Activated T-cell treated with anti-CD3 and anti-CD28 coated beads for 24 hours (primary cell): ENCODE data around the gene RBPJ.
A peak's percentile ranks its signal among the peaks of the same experiment; 100 is the strongest.
"Not testable (repeated sequence)": the region's sequence is repeated elsewhere in the genome, so short reads cannot be mapped to it uniquely, and the experiment has no call there.

Experiments used
- DNase-seq: peaks from one replicate; pipeline ENCODE4 v3.0.0-alpha.2; 2020; ENCODE audit warnings: low read depth

Gene RBPJ

DNA sequence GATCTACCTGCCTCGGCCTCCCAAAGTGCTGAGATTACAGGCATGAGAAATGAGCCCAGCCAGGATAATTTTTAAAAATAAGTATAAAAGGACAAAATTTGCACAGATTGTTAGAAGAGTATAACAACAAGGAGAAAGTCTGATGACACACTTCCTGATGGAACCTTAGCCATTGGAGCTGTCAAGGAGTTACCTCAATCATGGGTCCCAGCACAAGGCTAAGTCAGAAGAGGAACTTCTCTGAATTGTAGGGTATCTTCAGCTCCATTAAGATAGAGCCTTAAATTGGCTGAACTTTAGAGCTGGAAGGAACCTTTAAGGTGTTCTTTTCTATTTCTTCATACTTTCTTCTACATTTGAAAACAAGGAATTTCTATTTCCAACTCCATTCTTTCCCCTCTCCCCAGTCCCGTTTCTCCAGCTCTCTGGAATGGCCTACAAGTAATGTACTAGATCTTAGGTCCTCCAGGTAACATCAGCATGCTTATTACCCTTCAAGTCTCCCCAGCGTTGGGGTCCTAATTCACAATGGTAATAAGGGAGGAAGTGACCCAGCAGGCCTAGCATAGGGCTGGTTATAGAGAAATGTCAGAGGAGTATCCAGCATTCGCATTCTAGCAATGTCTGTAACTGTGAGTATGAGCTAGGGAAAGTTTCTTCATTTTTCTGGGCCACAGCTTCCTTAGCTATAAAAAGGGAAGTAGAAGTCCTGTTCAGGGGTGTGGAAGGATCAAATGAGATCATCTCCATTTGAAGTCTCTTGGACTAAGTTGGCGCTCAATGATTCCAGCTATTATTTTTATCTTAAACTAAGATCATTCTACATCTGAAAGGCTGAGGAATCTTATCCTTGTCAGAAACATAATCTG is 18.5 kb upstream of the RBPJ start:
- no peak for DNase-seq

GRCh38 chr4:26303008-26303407 is 17.8 kb upstream of the RBPJ start:
- DNase-seq: no peak

DNA sequence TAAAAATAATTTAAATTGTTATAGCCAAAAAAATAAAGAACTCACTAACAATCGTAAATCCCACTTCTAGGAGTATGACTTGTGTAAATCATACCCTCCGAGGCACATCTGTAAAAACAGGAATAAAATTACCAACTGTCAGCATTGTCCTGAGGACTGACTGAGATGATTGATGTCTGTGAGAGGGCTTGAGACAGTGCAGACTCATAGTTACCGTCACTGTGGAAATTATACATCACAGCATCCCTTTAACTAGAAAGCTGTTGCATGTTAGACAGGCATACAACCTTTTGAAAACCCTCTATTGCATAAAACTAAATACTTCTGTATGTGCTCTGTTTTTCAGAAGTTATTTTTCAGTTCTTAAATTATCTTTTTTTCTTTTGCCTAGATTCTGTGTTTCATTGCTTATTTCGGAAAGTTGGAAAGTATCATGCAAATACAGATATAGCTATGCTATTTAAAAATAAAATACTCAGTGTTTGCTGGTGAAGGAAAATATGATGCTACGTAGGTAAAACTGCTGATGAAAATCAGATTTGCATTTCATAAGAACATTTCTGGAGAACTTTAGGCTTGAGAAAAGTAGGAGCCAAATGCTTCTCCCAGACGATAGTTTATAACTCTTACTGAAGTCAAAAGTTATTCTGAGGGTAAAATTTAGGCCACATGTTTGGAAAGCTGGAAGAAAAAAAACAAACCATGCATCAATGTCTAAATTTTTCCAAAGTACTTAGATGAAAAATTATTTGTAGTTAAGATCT is 13.6 kb upstream of the RBPJ start:
- no peak for DNase-seq

DNA sequence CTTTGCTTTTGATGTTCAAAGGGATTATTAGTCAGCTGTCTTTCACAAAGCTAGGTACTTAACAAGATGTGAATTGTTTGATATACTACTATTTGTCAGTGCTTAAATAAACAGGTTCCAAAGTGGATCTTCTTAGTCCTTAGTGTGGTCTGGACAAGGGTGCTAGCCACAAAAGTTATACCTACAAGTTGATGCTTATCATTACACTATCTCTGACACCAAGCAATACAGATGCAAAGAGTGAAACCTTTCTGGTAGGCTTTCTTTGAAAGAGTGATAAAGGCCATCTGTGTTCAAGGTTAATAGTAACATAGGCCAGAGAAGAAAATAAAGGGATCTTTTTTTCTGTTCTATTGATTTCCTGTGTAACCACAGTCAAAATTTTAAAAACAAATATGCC is 12.2 kb upstream of the RBPJ start:
- DNase-seq: no peak

DNA sequence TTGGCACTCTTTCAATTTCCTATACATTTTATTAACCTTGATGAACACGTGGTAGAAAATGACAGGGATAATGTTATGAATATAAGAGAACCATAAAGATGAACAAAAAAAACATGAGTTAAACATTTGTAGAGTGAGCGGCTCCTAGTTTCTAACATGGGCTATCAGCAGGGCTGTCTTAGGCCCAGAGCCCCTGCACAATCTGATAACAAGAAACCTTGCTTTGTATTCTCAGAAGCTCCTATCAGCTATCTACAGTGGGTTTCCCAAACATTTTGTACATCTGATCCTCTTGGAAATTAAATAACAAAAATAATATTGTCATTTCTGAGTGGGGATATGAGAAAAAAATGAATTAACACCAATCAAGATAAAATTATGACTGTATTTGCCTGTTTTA is 10.6 kb upstream of the RBPJ start:
- no peak for DNase-seq

GRCh38 chr4:26311633-26312032 is 9.2 kb upstream of the RBPJ start:
- no peak for DNase-seq

GRCh38 chr4:26315316-26315932 is 5.4 kb upstream of the RBPJ start:
- not testable (repeated sequence) for DNase-seq

GRCh38 chr4:26317766-26318165 is 3.0 kb upstream of the RBPJ start:
- DNase-seq: no peak

DNA sequence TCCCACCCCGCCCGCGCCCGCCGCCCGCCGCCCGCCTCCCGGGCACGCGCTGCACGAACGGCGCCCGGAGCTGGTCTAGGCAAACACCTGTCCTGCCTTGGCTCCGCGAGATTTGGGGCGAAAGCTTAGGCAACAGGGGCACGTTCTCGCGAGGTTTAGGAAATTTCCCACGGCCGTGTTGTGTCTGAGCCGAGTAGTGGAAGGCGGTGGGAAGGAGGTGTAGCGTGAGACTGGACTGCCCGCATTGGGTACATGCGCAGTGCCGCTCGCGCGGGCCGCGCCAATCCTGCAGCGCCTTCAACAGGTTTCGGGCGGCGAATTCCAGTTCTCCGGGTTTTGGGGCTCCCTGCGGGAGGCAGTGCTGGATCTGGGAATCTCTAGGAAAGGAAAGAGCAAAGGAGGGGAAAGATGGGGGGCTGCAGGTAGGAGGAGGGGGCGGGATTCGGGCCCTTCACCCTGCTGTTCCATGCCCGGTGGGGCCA is 1.3 kb upstream of the RBPJ start:
- DNase-seq: peak; percentile 97

GRCh38 chr4:26319949-26320537 is 771 bp upstream of the RBPJ start:
- DNase-seq: peak; percentile 32

DNA sequence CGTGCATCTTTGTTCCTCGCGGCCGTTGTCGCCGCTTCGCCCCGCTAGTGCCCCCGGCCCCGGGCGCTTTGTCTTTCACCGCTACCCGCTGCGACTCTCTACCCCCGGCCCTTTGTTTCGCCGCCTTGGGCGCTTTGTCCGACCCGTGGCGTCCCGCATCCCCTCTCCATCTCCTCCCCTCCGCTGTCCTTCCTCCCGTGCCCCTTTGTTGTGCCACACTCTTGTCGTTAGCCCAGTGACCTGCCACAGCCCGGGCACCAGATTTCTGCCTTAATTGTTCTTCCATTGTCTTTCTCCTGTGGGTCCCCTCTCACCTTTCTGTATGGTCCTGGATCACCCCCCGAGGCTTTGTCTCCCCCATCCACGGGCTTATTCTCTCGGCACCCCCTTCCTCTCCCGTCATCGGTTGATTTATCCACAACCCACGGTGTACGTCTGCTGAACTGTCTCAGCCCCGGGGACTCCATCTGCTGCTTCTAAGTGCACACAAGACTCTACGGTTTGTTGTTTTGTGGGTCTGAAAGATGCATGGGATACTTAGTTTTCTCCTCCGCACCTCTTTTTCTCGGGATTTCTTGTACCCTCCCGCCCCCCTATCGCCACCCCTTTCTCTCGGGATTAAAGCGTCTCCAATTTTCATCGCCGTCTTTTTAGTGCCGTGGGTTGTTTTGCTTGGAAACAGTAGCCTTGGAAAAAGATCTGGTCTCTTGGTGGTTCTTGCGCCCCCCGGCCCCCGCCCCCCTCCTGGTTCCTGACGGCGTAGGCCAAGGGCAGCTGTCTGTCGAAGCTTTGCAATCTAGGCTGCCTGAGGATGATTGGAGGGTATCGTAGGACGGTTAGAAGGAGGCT is 783 bp downstream of the RBPJ start:
- DNase-seq: peak; percentile 10

- DNase-seq: no peak
These were observed 1.5 kb downstream of the RBPJ start for GRCh38 chr4:26322346-26322745.

- no peak for DNase-seq
These were observed 3.0 kb downstream of the RBPJ start for GRCh38 chr4:26323821-26324220.

DNA sequence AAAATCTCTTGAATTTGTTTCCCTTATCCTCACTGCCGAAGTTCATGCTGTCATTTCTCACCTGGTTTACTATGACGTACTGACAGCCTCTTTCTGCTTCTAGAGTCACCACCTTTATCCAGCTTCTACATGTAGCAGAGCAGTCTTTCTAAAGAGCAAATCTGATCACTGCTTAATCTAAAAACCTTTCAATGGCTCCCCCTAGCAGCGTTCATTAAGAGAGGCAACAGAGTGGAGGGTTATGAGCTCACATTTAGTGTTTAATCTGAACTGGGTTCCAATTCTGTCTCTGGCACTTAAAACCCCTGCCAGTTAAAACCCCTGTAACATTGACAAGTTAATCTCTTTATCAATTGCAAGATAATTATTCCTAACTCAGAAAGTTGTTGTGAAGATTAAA is 4.4 kb downstream of the RBPJ start:
- DNase-seq: no peak

DNA sequence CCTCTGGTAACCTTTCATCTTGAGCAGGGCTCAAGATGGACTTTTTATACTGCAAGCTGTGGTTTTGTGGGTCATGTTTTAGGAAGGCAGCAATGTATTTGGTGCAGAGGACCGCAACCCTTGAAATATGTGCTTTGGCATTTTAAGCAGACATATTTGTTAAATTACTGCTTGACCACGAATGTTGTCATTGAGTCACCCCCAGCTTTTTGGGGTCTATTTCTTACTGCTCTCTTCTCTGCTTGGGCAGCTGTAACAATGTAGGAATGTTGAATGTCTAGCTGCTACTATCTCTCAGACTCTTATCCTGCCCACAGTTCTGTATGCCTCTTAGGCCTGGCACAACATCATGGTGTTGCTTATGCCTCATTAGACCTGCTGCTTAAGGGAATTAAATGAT is 6.0 kb downstream of the RBPJ start:
- DNase-seq: no peak

- no peak for DNase-seq
These were observed 9.5 kb downstream of the RBPJ start for GRCh38 chr4:26330186-26330787.

GRCh38 chr4:26330946-26331345 is 10.1 kb downstream of the RBPJ start:
- DNase-seq: no peak

DNA sequence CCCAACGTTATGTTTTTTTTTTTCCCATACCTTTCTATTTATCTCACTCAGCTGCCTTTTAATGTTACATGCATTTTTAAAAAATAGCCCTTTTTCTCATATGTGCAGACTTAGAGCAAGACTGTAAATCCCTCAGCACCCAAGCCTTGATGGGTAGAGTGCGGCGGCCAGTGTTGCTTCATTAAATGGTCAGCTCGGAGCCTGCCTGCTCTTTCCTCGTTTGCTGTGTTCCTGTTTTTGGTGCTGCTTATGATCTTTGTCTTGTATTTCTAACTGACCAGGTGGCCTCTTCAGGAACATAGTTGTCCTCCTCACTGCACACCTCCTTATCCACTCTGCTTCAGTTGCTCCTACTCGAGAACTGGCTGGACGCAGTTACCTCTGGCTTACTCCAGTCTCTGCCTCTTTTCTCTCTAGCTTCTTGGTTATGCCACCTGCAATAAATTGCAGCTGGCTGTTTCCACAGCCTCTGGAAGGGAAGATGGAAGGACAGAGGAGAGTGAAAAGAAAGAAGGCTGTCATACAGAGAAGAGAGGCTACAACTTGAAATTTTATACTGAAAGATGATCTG is 10.7 kb downstream of the RBPJ start:
- no peak for DNase-seq

DNA sequence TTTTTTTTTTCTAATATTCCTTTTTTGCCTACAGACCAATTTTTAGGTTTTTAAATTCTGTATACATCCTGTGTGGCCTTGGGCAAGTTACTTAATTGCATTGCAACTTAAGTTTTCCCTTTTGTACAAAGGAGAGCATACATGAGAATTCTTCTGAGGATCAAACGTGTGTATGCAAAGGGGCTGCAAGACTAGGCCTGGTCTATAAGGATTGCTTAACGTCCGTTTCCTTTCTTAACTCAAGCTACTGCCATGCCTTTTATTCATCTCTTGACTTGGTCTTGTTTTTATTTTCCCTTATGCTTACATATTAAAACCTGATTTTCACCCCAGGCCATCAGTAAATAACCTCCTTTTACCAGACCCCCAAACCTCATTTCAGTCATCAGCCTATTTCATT is 13.6 kb downstream of the RBPJ start:
- no peak for DNase-seq

- no peak for DNase-seq
These were observed 16.8 kb downstream of the RBPJ start for GRCh38 chr4:26337612-26338011.
